ENCODE results near the gene HTRA2.
A peak's percentile ranks its signal among the peaks of the same experiment; 100 is the strongest.
"Not testable (repeated sequence)": the region's sequence is repeated elsewhere in the genome, so short reads cannot be mapped to it uniquely, and the experiment has no call there.

Gene HTRA2

GRCh38 chr2:74529357-74530238 lies at the start of gene HTRA2, which contains the start of gene AUP1:
HTRA2 (plus strand) TSS chr2:74529933; CDS start chr2:74530007, 74 bp downstream.
AUP1 (minus strand) TSS chr2:74529706; CDS start chr2:74529629, 77 bp downstream.
- DNase-seq: peak; percentile 100

DNA sequence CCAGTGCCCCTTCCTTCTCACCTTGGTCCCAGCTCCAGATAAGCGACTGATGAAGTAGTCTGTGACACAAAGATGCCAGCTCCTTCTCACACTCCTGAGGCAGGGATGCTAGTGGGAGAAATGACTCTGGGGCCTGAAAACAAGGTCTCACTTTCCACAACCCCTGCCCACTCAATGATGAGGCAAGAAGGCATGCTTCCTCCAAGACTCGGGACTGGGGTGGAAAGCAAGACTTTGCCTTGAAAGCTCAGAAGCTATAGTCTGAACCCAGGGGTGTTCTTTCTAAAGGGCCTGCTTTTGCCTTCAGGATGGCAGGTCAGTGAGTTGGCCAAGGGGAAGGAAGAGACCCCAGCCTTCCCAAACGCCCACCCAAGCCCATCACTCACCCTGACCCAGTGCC lies 48.3 kb upstream of the HTRA2 start:
- no peak for DNase-seq

- DNase-seq: peak; percentile 84
These were observed 47.6 kb upstream of the HTRA2 start for GRCh38 chr2:74481961-74482800.

DNA sequence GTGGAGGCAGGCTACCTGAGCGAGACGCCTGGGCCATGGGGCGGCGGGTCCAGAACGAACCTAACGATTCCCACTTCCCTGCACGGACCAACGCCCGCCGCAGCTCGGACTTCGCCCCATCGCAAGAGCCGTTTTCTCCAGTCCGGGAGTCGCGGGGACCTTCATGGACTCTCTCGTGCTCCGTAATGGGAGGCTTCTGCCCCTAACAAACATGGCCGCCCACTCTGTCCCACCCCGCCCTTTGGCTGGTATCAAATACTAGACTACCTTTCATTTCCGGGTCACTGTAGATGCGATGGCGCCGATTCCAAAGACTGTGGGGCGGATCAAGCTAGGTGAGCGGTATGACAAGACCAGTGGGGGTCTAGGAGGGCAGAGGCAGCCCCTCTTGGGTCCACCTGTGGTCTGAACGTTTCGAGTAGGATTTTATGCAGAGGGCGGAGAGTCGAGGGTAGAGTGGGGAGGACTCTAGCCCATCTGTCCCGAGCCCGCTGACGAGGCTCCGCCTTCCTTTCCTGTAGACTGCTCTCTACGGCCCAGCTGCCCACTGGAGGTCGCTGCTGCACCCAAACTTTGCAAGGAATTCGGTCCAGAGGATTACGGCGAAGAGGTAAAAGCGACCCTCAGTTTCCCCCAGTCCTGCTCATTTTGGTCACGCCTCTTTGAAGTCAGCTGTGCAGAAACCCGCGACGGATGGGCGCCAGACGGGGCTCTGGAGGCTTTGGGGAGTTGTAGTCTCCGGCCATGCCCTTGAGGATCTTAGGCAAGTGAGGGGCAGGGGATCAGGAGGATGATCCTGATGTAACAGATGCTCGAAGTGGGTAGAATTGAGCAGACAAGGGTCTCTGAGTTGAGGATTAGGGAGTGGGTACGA lies 46.7 kb upstream of the HTRA2 start, which contains the start of the genes CCDC142 and TTC31:
Gene CCDC142 (minus strand): TSS at position 198 of the 874 bp plus-strand sequence. CDS start 161 bp downstream, at position 37.
Gene TTC31 (plus strand): TSS at position 281 of the 874 bp plus-strand sequence. CDS start 15 bp downstream, at position 296.
- peak; percentile 99 for DNase-seq

GRCh38 chr2:74483675-74484164 lies 46.0 kb upstream of the HTRA2 start:
- not testable (repeated sequence) for DNase-seq

- DNase-seq: no peak
These were observed 43.6 kb upstream of the HTRA2 start for GRCh38 chr2:74486141-74486540.

- no peak for DNase-seq
These were observed 40.9 kb upstream of the HTRA2 start for GRCh38 chr2:74488643-74489481.

DNA sequence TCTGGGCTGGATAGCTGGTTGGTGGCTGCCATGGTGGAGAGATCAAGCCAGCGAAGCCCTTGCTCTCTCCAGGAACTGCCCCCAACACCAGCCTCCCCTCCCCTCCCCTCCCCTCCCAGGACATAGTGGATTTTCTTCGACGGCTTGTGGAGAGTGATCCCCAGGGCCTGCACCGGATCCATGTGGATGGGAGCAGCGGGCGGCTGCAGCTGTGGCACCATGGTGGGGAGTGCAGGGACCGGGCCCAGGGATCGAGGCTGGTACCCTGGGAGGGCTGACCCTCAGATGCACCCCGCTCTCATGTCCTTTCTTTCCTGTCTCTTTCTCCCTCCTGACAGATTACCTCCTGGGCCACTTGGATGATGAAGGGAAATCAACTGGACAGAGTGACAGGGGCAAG lies 39.8 kb upstream of the HTRA2 start:
- DNase-seq: no peak

- DNase-seq: no peak
These were observed 37.8 kb upstream of the HTRA2 start for GRCh38 chr2:74491648-74492544.

GRCh38 chr2:74493546-74493945 lies 36.2 kb upstream of the HTRA2 start:
- DNase-seq: no peak

DNA sequence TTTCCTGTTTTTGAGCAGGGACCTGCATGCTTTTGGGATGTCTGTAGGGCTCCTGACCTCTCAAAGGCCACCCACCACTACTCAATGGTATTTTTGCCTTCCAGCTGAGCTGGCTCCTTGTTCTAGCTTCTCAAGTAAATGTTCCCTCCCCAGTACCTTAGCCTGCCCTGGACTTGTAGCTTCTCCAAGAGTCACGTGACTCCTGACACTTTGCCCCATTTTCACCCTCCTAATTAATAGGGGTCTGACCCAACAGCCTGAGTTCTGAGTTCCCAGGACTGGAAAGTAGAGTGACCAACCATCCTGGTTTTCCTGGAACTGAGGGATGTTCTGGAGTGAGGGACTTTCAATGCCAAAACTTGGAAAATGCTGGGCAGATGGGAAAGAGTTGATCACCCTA lies 34.3 kb upstream of the HTRA2 start:
- no peak for DNase-seq

DNA sequence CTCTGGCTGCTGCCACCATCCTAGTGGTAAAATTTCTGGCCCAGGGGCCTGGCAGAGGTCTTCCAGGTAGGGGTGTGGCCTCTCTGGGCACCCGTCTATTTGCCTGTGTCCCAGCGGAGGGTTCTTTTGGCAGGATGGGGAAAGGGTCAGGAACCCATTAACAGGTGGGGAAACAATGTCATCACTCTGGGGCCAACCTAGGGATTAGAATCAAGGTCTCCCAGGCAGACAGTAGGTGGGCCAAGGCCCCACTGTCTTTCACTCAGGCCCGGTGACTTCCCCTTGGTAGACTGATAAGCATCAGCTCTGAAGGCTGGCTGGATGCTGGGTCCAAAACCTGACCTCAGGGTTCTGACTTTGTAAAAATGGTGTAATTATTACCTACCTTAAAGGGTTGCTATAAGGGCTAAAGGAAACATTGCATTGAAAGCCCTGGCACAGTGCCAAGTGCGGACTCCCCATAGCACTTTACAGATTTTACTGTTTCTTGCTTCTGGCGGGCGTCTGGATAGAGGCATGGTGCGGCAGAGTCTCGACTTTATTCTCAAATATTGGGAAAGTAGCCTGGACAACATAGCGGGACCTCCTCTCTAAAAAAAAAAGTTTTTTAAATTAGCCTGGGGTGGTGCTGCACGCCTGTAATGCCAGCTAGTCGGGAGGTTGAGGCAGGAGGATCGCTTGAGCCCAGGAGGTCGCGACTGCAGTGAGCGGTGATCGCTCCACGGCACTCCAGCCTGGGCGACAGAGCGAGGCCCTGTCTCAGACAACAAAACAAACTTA lies 32.5 kb upstream of the HTRA2 start:
- DNase-seq: no peak

- peak; percentile 56 for DNase-seq
These were observed 31.8 kb upstream of the HTRA2 start for GRCh38 chr2:74497777-74498499.

DNA sequence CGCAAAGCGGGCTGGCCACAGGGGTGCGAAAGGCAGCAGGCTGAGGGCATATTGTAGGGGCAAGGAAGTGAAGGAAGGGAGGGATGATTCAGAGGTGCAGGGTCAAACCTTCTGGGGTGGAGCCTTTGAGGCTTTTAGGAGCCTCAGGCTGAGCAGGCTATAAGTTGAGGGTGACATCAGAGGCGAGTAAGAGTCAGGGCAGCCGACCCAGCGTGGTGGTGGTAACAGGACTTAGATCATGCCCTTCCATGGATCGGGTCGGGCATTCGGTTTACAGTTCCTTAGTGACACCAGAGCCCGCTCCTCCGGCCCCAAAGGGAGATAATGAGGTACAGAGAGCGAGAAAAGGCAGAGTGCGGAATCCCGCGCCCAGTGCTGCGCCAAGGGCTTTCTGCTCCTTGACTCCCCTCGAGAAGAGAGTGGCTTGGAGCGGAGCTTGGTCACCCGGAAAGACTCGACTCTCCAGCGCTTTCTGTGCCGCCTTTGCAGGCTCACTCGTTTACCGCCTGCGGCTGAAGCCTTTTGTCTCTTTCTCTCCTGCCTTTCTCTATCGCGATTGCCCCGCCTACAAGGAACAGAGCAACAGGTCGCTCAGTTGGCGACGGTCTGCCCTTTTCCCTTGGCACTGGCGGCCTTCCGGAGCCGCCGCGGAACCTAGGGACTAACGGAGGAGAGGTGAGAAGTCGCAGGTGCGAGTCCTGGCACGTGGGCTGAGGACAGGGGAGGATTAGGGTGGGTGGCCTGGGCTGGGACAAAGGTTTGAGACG lies 31.1 kb upstream of the HTRA2 start:
- peak; percentile 66 for DNase-seq

GRCh38 chr2:74499267-74499939 lies 30.3 kb upstream of the HTRA2 start, which contains the start of gene LBX2:
LBX2 (minus strand) TSS chr2:74499603; CDS start chr2:74499537, 66 bp downstream.
- DNase-seq: peak; percentile 68

DNA sequence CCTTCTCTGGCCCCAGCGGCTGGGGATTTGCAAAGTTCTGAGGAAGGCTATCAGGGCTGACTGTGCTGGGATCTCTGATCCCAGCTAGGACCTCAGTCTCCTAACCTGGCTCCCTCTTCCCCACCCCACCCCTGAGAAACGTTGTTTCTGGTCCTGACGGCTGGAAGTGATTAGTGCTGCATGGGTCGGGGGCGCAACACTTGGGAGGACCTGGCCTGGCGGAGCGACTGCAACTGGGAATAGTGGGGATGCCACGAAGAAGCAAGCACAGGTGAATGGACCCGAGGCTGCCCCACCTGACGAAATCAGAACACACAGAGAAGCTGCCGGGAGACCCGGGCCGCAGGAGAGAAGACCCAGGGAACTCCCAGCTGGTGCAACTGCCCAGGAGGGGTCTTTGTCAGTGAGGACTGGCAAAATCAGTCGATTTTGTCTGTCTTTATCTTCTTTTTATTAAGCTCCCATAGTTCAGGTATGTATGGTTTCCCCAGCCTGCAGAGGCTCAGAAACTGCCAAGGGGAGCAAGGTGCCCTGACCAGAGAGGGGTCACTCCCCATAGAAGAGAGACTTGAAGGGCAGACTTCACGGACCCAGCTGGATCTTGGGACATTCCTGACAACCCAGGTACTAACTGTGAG lies 29.7 kb upstream of the HTRA2 start:
- DNase-seq: no peak

- DNase-seq: no peak
These were observed 29.2 kb upstream of the HTRA2 start for GRCh38 chr2:74500578-74500946.
